Thoracic aorta (tissue), 2 donors: ENCODE data around the gene SDC3. TPM values are rescaled to one million over a fixed set of nuclear protein-coding genes. Genes with fewer than 3 reads are reported as not detected.

Experiments
- ATAC-seq: fragments of 150-250 bp; one replicate; pipeline ENCODE4 v1.8.0; 2017; ENCODE audit warnings: low read depth; ENCODE audit not compliant: insufficient number of reproducible peaks, low FRiP score
- DNase-seq: peaks from one replicate; pipeline ENCODE4 v3.0.0-alpha.2; 2020; ENCODE audit warnings: low spot score
- H3K27ac ChIP-seq, 2 donors: fragments of 200-600 bp; sonication (generic); 1 replicate in 1 of 2; 2 replicates in 1 of 2; pipeline ENCODE4 v1.5.1; 2016; ENCODE audit warnings: mild to moderate bottlenecking in 2 of 2, moderate library complexity in 2 of 2
- H3K27me3 ChIP-seq: fragments of 200-600 bp; sonication (generic); replicated peaks from 2 replicates; pipeline ENCODE4 v1.6.0; 2016; ENCODE audit warnings: mild to moderate bottlenecking; ENCODE audit not compliant: insufficient read depth
- H3K36me3 ChIP-seq: fragments of 200-600 bp; sonication (generic); one replicate; pipeline ENCODE4 v1.5.1; 2016
- H3K4me1 ChIP-seq, 2 donors: fragments of 200-600 bp; sonication (generic); 1 replicate in 1 of 2; 2 replicates in 1 of 2; pipeline versions ENCODE4 v1.5.1 to v1.6.0; 2016; ENCODE audit warnings: low read depth in 2 of 2, mild to moderate bottlenecking in 1 of 2; ENCODE audit not compliant: control insufficient read depth in 1 of 2
- H3K4me3 ChIP-seq: fragments of 200-600 bp; sonication (generic); 2 replicates; pipeline ENCODE4 v1.5.1; 2016; ENCODE audit warnings: mild to moderate bottlenecking
- H3K9me3 ChIP-seq: fragments of 200-600 bp; sonication (generic); 2 replicates; pipeline ENCODE4 v1.5.1; 2016
- total RNA-seq, 2 donors: library from RNA; depleted of rRNA; stranded (reverse); fragments of >200 nt; gene quantifications; one replicate each; pipeline versions ENCODE4 v1.1.0 to v1.2.3, GENCODE V29; 2016
- TF ChIP-seq, protein P1 (sequence below): fragments of 200-600 bp; sonication (generic); IDR thresholded peaks from one replicate; pipeline ENCODE4 v1.5.1; 2019; ENCODE audit warnings: antibody characterized with exemption

The SDC3 gene
- total RNA-seq, 2 donors from 2014 or later, result 51.6 to 75.4 TPM

DNA sequence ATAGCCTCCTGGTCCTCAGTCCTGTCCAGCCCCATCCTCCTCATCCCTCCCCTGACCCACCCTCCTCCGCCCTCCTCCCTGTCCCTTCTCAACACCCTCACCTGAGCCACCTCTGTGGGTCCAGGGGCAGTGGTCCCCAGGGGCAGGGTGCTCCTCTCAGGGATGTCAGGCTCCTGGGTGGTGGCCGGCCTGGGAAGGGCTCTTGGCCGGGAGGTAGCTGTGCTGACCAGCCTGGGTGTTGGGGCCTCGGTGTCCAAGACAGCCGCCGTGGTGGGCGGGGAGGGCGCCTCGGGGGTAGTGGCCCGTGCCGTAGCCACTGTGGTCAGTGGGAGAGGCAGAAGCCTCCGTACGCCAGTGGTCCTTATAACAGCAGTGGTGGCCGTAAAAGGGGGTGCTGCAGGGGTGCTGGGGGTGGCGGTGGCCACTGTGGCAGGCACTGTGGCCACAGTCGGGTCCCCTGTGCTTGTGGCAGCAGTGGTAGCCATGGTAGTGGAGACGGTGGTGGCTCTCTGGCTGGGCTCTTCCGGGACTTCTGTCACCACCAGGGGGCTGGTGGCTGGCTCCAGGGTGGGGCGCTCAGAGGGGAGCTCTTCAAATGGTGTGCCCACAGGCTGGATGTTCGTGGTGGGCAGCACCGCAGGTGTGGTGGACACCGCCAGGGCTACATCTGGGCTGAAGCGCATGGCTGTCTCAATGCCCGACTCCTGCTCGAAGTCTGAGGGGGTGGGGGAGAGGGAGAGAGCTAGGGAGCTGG, 31.9 kb downstream of the SDC3 start:
- no peak for ATAC-seq
- H3K36me3 ChIP-seq, result peaks cover 31% of the 10 kb centered on the region
- H3K4me1 ChIP-seq, result peaks cover 5 to 48% of the 10 kb centered on the region in 2 donors
- no peak overlapping the region for H3K27ac ChIP-seq
- no peak for DNase-seq
- no peak overlapping the region for H3K4me3 ChIP-seq
- H3K9me3 ChIP-seq, result no peaks in the 10 kb centered on the region
- no peaks in the 10 kb centered on the region for H3K27me3 ChIP-seq
- TF ChIP-seq, protein P1, sequence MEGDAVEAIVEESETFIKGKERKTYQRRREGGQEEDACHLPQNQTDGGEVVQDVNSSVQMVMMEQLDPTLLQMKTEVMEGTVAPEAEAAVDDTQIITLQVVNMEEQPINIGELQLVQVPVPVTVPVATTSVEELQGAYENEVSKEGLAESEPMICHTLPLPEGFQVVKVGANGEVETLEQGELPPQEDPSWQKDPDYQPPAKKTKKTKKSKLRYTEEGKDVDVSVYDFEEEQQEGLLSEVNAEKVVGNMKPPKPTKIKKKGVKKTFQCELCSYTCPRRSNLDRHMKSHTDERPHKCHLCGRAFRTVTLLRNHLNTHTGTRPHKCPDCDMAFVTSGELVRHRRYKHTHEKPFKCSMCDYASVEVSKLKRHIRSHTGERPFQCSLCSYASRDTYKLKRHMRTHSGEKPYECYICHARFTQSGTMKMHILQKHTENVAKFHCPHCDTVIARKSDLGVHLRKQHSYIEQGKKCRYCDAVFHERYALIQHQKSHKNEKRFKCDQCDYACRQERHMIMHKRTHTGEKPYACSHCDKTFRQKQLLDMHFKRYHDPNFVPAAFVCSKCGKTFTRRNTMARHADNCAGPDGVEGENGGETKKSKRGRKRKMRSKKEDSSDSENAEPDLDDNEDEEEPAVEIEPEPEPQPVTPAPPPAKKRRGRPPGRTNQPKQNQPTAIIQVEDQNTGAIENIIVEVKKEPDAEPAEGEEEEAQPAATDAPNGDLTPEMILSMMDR, result peak; percentile 27

DNA sequence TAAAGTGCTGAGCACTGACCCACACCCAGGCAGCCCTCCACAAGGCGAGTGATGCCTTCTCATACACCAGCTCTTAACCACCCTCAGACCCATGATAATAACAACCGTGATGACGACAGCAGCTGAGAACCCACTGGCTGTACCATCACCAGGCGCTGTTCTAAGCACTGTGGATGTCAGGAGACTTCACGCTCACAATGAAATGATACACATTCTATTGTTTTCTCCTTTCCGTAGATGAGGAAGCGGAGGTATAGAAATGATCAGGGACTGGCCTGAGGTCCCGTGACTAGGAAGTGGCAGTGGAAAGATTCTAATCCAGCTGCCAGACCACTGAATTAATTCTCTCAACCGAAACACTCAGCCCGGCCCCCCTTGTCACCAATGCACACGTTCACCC, 32.6 kb downstream of the SDC3 start:
- H3K4me1 ChIP-seq, result peaks cover 5 to 42% of the 10 kb centered on the region in 2 donors
- no peak overlapping the region for H3K4me3 ChIP-seq
- H3K36me3 ChIP-seq, result peaks cover 31% of the 10 kb centered on the region
- TF ChIP-seq, protein P1, result no peak
- no peaks in the 10 kb centered on the region for H3K27me3 ChIP-seq
- DNase-seq (no peak), ATAC-seq (no peak)
- H3K27ac ChIP-seq, result no peak overlapping the region
- H3K9me3 ChIP-seq, result no peaks in the 10 kb centered on the region

- Histone ChIP-seq H3K36me3 (peaks cover 31% of the 10 kb centered on the region), H3K27me3 (no peaks in the 10 kb centered on the region), H3K4me1 (peaks cover 5 to 37% of the 10 kb centered on the region in 2 donors), H3K27ac (no peak overlapping the region), H3K4me3 (no peak overlapping the region), H3K9me3 (no peaks in the 10 kb centered on the region)
- TF ChIP-seq, protein P1, result no peak
- no peak for DNase-seq
- ATAC-seq, result no peak
These were observed 33.4 kb downstream of the SDC3 start for GRCh38 chr1:30875197-30875596.

DNA sequence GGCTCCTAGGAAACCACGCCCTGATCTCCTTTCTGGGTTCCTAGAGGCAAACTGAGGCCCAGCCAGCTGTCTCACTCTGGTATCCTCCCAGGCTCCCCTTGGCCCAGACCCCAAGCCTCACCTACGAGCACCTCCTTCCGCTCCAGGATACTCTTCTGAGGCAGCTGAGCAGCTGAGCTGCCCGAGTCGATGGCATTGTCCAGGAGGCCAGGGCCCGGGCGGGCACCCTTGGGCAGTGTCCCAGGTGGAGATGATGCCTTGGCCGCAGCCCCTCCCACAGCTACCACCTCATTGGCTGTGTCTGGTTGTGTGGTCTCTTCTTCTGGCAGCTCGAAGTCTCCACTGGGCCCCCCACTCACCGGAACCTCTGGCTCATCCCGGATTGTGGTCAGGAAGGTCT, 34.4 kb downstream of the SDC3 start:
- no peak overlapping the region for H3K27ac ChIP-seq
- ATAC-seq (no peak), DNase-seq (no peak)
- H3K27me3 ChIP-seq, result no peaks in the 10 kb centered on the region
- TF ChIP-seq, protein P1, result no peak
- H3K9me3 ChIP-seq, result no peaks in the 10 kb centered on the region
- H3K4me1 ChIP-seq, result peaks cover 5 to 28% of the 10 kb centered on the region in 2 donors
- H3K4me3 ChIP-seq, result no peak overlapping the region
- peaks cover 31% of the 10 kb centered on the region for H3K36me3 ChIP-seq

GRCh38 chr1:30872948-30873263, 35.7 kb downstream of the SDC3 start:
- TF ChIP-seq, protein P1, result no peak
- Histone ChIP-seq H3K9me3 (no peaks in the 10 kb centered on the region), H3K27ac (no peak overlapping the region), H3K27me3 (no peaks in the 10 kb centered on the region), H3K4me1 (peaks cover 3 to 15% of the 10 kb centered on the region in 2 donors), H3K36me3 (peaks cover 31% of the 10 kb centered on the region), H3K4me3 (no peak overlapping the region)
- ATAC-seq, result no peak
- DNase-seq, result no peak
